ENCODE measurements around the gene KIF1A. TPM values are rescaled to one million over a fixed set of nuclear protein-coding genes. Genes with fewer than 3 reads are reported as not detected.
"Not testable (repeated sequence)": the region's sequence is repeated elsewhere in the genome, so short reads cannot be mapped to it uniquely, and the experiment has no call there.

KIF1A gene
- total RNA-seq, 6 experiments from 2014 or later, result not detected

- Mint-ChIP-seq H3K4me1 (ENCODE audit: low read depth) (no peaks in the 10 kb centered on the region), H3K27ac (no peak overlapping the region), H3K27me3 (ENCODE audit: insufficient read depth) (peaks cover 51% of the 10 kb centered on the region), H3K4me3 (no peak overlapping the region), H3K9me3 (no peaks in the 10 kb centered on the region), H3K36me3 (ENCODE audit: low read depth) (no peaks in the 10 kb centered on the region)
- TF ChIP-seq CTCF (IDR thresholded peaks at IDR 0.05), result no peak
- no peak for DNase-seq
Observed at GRCh38 chr2:240704651-240705050, 115.4 kb downstream of the KIF1A start.

- H3K9me3 Mint-ChIP-seq, result no peaks in the 10 kb centered on the region
- H3K4me1 Mint-ChIP-seq (ENCODE audit: low read depth), result no peaks in the 10 kb centered on the region
- H3K27ac Mint-ChIP-seq, result no peak overlapping the region
- no peak for TF ChIP-seq CTCF (IDR thresholded peaks at IDR 0.05)
- no peaks in the 10 kb centered on the region for H3K36me3 Mint-ChIP-seq (ENCODE audit: low read depth)
- DNase-seq, result no peak
- no peak overlapping the region for H3K4me3 Mint-ChIP-seq
- H3K27me3 Mint-ChIP-seq (ENCODE audit: insufficient read depth), result peaks cover 45% of the 10 kb centered on the region
Observed at GRCh38 chr2:240703417-240704341, 116.3 kb downstream of the KIF1A start.

GRCh38 chr2:240702640-240703011 lies 117.4 kb downstream of the KIF1A start:
- Mint-ChIP-seq H3K27ac (no peak overlapping the region), H3K36me3 (ENCODE audit: low read depth) (no peaks in the 10 kb centered on the region), H3K4me3 (no peak overlapping the region), H3K4me1 (ENCODE audit: low read depth) (no peaks in the 10 kb centered on the region), H3K9me3 (no peaks in the 10 kb centered on the region), H3K27me3 (ENCODE audit: insufficient read depth) (peaks cover 35% of the 10 kb centered on the region)
- no peak for DNase-seq
- TF ChIP-seq CTCF (IDR thresholded peaks at IDR 0.05), result no peak

GRCh38 chr2:240701736-240702639 lies 118.0 kb downstream of the KIF1A start:
- peaks cover 31% of the 10 kb centered on the region for H3K27me3 Mint-ChIP-seq (ENCODE audit: insufficient read depth)
- H3K9me3 Mint-ChIP-seq, result no peaks in the 10 kb centered on the region
- H3K27ac Mint-ChIP-seq, result no peak overlapping the region
- no peak overlapping the region for H3K4me3 Mint-ChIP-seq
- no peak for DNase-seq
- no peak for TF ChIP-seq CTCF (IDR thresholded peaks at IDR 0.05)
- no peaks in the 10 kb centered on the region for H3K36me3 Mint-ChIP-seq (ENCODE audit: low read depth)
- H3K4me1 Mint-ChIP-seq (ENCODE audit: low read depth), result no peaks in the 10 kb centered on the region

GRCh38 chr2:240701091-240701735 lies 118.8 kb downstream of the KIF1A start:
- no peak overlapping the region for H3K27ac Mint-ChIP-seq
- H3K4me1 Mint-ChIP-seq (ENCODE audit: low read depth), result no peaks in the 10 kb centered on the region
- no peaks in the 10 kb centered on the region for H3K36me3 Mint-ChIP-seq (ENCODE audit: low read depth)
- H3K27me3 Mint-ChIP-seq (ENCODE audit: insufficient read depth), result peaks cover 27% of the 10 kb centered on the region
- TF ChIP-seq CTCF (IDR thresholded peaks at IDR 0.05), result no peak
- no peak overlapping the region for H3K4me3 Mint-ChIP-seq
- DNase-seq, result no peak
- no peaks in the 10 kb centered on the region for H3K9me3 Mint-ChIP-seq

GRCh38 chr2:240700616-240701015 lies 119.4 kb downstream of the KIF1A start:
- not testable (repeated sequence) for H3K36me3 Mint-ChIP-seq (ENCODE audit: low read depth); H3K9me3 Mint-ChIP-seq; H3K27ac Mint-ChIP-seq; H3K4me3 Mint-ChIP-seq; DNase-seq; H3K4me1 Mint-ChIP-seq (ENCODE audit: low read depth)
- H3K27me3 Mint-ChIP-seq (ENCODE audit: insufficient read depth), result peaks cover 21% of the 10 kb centered on the region

- H3K9me3 Mint-ChIP-seq; H3K36me3 Mint-ChIP-seq (ENCODE audit: low read depth); H3K4me3 Mint-ChIP-seq; H3K27ac Mint-ChIP-seq; H3K4me1 Mint-ChIP-seq (ENCODE audit: low read depth); DNase-seq: not testable (repeated sequence)
- peaks cover 17% of the 10 kb centered on the region for H3K27me3 Mint-ChIP-seq (ENCODE audit: insufficient read depth)
Observed at GRCh38 chr2:240699835-240700234, 120.2 kb downstream of the KIF1A start.
